ENCODE results near the gene LAMA1. TPM values are rescaled to one million over a fixed set of nuclear protein-coding genes. Genes with fewer than 3 reads are reported as not detected.

The LAMA1 gene
- total RNA-seq, 4 donors from 2014 or later = 1.1 to 4.6 (median 1.3) TPM

GRCh38 chr18:7132356-7133150 lies 15.0 kb upstream of the LAMA1 start:
- TF ChIP-seq, protein P1, sequence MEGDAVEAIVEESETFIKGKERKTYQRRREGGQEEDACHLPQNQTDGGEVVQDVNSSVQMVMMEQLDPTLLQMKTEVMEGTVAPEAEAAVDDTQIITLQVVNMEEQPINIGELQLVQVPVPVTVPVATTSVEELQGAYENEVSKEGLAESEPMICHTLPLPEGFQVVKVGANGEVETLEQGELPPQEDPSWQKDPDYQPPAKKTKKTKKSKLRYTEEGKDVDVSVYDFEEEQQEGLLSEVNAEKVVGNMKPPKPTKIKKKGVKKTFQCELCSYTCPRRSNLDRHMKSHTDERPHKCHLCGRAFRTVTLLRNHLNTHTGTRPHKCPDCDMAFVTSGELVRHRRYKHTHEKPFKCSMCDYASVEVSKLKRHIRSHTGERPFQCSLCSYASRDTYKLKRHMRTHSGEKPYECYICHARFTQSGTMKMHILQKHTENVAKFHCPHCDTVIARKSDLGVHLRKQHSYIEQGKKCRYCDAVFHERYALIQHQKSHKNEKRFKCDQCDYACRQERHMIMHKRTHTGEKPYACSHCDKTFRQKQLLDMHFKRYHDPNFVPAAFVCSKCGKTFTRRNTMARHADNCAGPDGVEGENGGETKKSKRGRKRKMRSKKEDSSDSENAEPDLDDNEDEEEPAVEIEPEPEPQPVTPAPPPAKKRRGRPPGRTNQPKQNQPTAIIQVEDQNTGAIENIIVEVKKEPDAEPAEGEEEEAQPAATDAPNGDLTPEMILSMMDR (IDR thresholded peaks at IDR 0.05; ENCODE audit: low read depth) = no peak

GRCh38 chr18:7122376-7122775 lies 4.8 kb upstream of the LAMA1 start:
- TF ChIP-seq, protein P1 (IDR thresholded peaks at IDR 0.05; ENCODE audit: low read depth) = no peak

DNA sequence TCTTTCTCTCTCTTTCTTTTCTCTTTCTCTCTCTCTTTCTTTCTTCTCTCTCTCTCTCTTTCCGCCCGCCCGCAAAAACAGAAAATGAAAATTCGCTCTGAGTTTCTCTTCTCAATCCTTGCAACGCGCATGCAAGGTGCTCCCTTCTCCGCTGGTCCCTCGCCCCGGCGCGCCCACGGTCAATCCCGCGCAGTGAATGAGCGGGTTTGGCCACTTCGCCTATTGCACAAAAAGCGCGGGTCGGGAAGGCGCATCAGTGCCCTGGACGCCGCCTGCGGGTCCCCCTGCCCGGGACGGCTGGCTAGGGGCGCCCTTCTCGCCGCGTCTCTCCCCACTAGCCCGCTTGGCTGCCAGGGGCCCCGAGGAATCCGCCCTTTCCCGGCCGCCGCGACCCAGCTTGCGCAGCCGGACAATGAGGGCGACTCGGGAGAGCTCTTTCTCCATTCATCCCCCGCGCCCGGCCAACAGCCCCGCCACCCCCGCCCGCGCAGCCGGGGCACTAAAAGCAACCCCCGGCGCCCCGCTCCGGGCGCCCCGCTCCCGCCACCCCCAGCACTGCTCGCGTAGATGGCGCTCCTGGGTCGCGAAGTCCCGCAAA lies 706 bp downstream of the LAMA1 start:
- TF ChIP-seq, protein P1 (IDR thresholded peaks at IDR 0.05; ENCODE audit: low read depth) = no peak

DNA sequence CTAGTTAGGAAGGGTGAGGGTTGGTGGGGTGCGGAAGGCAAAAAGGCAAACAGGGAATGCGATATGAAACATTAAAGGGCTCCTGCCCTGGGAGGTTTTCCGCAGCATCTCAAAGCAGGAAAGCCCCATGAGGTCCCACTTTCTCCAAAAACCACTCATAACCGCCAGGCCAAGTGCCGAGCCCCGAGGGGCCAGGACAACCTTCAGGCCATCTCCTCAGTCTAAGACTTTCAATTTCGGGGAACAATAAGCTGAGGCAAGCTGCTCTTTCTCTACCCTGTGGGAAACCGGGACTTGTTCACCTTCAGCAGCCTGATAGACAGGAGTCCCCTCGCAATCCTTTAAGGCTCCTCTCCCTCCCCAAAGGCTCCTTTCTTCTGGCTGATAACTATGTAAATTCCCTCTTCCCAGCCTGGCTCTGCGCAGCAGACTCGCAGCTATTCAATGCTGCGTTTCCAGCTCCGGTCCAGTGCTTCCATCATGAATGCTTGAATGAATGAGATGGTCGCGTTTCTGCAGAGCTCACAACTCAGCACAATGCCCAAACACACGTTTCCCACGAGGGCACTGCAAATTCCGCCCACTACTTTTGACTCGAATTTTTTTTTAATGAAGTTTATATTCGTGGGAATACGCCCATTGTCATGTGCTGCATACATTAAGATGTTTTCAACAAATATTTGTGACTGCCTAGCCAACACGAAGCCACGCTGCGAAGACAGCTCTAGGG lies 1.4 kb downstream of the LAMA1 start:
- TF ChIP-seq, protein P1 (IDR thresholded peaks at IDR 0.05; ENCODE audit: low read depth) = no peak

DNA sequence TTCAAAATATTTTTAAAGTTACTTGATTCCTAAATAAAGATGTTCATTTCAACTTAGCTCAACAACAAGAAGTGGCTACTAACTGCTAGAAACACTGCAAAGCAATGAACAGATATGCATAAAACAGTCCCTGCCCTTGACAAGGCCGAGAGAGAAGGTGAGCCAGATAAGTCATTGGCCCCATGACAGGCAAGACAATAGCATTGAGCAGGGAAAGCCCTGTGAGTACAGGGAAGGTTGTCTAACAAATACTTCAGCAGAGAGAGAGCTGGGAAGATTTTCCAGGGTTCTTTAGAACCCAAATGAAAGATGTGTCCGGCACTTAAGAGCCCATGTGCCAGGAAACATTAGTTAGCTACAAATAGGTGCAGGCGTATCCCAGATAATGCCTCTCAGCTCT lies 4.7 kb downstream of the LAMA1 start:
- TF ChIP-seq, protein P1 (IDR thresholded peaks at IDR 0.05; ENCODE audit: low read depth) = no peak

DNA sequence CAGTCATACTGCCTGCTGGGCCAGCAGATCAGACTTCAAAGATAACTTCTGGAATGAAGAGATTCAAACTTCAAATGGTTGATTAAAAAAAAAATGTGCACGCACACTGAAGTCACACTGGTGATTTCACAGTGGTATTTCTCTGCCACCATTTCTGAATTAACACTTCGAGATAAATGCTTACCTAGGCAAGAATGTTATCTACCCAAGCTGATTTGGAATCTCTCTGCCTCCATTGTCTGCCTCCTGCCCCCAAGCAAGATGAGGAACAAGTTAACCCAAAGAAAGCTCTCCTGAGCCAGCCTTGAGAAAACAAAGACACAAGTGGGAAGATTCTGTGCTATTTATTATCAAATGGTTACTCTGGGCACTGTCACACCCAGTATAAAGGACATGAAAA lies 6.5 kb downstream of the LAMA1 start:
- TF ChIP-seq, protein P1 (IDR thresholded peaks at IDR 0.05; ENCODE audit: low read depth) = no peak

GRCh38 chr18:7105943-7106342 lies 11.7 kb downstream of the LAMA1 start:
- TF ChIP-seq, protein P1 (IDR thresholded peaks at IDR 0.05; ENCODE audit: low read depth) = no peak
